ENCODE measurements around the gene SLC25A5.
A peak's percentile ranks its signal among the peaks of the same experiment; 100 is the strongest.
"Not testable (repeated sequence)": the region's sequence is repeated elsewhere in the genome, so short reads cannot be mapped to it uniquely, and the experiment has no call there.

SLC25A5 gene

DNA sequence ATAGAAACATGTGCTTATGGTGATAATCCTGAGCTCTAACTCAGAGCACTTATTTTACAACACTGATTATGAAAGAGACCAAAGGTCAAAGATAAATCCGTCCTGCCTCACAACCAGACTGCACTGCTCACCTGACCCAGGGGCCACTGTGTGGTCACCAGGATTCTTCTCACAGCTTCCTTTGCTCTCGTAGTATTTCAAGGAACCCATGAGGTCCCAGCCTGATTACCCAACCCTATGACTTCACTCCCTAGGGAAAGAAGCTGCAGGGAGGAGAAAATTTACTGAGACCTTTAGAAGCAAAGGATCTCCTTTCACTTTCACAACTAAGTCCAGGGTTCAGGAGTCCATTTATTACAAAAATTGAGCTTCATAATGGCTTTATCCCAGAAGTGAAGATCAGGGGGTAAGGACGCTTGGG lies 9.6 kb downstream of the SLC25A5 start:
- no peak for DNase-seq (ENCODE audit: low read depth in 3 of 3)

GRCh38 chrX:119478504-119478903 lies 10.3 kb downstream of the SLC25A5 start:
- DNase-seq (ENCODE audit: low read depth in 3 of 3) = no peak

DNA sequence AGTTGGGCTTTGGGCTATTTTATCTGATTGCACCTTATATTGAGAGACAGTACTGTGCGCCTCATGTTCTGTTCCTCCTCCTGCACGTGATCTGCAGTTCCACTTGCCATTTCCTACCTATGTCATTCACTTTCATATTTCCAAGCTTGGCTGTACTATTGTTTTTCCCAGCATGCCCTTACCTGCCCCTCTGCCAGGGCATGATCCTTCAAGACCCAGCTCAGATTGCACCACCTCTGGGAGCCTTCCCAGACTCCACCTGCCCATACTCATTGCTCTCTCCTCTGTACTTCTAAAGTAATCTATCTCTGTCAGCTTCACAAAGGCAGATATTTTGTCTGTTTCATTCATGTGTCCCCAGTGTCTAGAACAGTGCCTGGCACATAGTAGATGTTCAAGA lies 11.6 kb downstream of the SLC25A5 start:
- DNase-seq (ENCODE audit: low read depth in 3 of 3) = no peak

- no peak for DNase-seq (ENCODE audit: low read depth in 3 of 3)
These were observed 13.1 kb downstream of the SLC25A5 start for GRCh38 chrX:119481323-119481801.

DNA sequence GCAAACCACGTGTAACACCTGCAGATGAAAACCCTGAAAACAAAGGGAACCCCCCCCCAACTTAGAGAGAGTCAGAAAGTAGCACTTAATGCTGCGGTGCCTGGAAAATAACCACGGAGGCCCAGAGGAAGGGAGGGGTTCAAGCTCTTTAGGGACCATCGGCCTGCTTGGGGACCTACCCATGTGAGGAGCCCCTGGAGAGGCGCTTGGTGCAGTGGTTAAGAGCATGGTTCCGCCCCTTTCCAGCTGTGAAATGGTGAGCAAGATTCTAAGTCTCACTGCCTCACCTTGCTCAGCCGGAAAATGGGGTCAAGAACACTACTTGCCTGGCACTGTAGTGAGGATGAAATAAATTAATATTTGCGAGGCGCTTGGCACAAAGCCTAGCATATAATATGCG lies 13.8 kb downstream of the SLC25A5 start:
- no peak for DNase-seq (ENCODE audit: low read depth in 3 of 3)

- peak; percentile 36 to 56 (median 47) for DNase-seq (ENCODE audit: low read depth in 3 of 3)
These were observed 14.5 kb downstream of the SLC25A5 start for GRCh38 chrX:119482481-119483480.

DNA sequence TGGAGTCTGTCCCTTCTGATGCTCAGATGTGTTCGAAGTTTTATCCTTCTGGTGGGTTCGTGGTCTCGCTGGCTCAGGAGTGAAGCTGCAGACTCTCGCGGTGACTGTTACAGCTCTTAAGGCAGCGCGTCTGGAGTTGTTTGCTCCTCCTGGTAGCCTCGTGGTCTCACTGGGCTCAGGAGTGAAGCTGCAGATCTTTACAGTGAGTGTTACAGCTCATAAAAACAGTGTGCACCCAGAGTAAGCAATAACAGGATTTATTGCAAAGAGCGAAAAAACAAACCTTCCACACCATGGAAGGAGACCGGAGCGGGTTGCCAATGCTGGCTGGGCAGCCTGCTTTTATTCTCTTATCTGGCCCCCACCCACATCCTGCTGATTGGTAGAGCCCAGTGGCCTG lies 18.5 kb downstream of the SLC25A5 start:
- no peak for DNase-seq (ENCODE audit: low read depth in 3 of 3)

DNA sequence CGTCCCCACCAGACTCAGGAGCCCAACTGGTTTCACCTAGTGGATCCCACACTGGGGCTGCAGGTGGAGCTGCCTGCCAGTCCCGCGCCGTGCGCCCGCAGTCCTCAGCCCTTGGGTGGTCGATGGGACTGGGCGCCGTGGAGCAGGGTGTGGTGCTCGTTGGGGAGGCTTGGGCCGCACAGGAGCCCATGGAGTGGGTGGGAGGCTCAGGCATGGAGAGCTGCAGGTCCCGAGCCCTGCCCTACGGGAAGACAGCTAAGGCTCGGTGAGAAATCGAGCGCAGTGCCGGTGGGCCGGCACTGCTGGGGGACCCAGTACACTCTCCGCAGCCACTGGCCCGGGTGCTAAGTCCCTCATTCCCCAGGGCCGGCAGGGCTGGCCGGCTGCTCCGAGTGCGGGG lies 19.5 kb downstream of the SLC25A5 start:
- not testable (repeated sequence) for DNase-seq (ENCODE audit: low read depth in 3 of 3)

DNA sequence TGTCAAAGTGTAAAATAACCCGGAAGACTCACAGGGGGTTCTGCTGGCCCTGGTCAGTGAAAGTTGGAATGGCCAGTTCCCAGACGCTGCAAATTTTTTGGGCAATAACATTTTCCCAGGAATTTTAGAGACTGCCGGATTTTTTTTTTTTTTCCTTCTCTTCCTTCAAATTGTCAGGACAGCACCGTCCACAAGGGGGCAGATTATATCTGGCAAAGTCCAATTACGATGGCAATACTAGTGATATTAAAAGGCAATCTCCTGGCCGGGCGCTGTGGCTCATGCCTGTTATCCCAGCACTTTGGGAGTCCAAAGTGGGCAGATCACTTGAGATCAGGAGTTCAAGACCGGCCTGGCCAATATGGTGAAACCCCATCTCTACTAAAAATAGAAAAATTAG lies 20.5 kb downstream of the SLC25A5 start:
- no peak for DNase-seq (ENCODE audit: low read depth in 3 of 3)

- DNase-seq (ENCODE audit: low read depth in 3 of 3) = no peak
These were observed 21.2 kb downstream of the SLC25A5 start for GRCh38 chrX:119489212-119490074.

DNA sequence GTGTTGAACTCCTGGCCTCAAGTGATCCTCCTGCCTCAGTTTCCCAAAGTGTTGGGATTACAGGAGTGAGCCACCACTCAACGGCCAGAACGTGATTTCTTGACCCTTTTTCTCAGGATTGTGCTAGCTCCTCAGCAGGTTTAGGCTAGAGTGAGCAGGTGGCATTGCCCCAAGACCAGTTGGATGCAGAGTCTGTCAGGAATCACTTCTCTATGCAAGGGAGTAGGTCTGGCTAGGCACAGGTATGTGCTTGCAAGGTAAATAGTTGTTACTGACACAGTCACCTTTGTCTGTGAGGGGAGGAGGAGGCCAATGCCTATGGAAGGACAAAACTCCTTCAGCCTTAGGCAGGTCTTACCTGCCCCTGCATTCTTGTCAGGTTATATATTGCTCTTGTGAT lies 24.2 kb downstream of the SLC25A5 start:
- DNase-seq (ENCODE audit: low read depth in 3 of 3) = no peak

DNA sequence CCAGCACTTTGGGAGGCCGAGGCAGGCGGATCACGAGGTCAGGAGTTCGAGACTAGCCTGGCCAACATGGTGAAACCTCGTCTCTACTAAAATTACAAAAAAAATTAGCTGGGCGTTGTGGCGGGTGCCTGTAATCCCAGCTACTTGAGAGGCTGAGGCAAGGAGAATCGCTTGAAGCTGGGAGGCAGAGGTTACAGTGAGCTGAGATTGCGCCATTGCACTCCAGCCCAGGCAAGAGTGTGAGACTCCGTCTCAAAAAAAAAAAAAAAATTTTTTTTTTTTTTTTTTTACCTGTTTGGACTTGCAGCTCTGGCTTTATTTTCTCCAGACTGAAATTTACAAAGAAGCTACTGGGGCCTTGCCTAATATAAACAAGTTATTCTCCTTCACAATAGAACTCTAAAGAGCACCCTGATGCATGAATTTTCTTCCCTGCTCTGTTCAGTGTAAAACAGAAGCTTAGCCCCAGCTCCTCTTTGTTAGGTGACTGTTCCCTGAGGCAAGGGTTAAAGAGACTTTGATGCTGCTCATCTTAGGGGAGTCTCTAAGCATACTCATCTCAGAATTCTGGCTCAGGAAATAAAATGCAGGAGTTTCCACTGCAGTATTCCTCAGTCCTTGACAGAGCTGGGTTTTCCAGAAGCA lies 25.7 kb downstream of the SLC25A5 start:
- DNase-seq (ENCODE audit: low read depth in 3 of 3) = not testable (repeated sequence)

DNA sequence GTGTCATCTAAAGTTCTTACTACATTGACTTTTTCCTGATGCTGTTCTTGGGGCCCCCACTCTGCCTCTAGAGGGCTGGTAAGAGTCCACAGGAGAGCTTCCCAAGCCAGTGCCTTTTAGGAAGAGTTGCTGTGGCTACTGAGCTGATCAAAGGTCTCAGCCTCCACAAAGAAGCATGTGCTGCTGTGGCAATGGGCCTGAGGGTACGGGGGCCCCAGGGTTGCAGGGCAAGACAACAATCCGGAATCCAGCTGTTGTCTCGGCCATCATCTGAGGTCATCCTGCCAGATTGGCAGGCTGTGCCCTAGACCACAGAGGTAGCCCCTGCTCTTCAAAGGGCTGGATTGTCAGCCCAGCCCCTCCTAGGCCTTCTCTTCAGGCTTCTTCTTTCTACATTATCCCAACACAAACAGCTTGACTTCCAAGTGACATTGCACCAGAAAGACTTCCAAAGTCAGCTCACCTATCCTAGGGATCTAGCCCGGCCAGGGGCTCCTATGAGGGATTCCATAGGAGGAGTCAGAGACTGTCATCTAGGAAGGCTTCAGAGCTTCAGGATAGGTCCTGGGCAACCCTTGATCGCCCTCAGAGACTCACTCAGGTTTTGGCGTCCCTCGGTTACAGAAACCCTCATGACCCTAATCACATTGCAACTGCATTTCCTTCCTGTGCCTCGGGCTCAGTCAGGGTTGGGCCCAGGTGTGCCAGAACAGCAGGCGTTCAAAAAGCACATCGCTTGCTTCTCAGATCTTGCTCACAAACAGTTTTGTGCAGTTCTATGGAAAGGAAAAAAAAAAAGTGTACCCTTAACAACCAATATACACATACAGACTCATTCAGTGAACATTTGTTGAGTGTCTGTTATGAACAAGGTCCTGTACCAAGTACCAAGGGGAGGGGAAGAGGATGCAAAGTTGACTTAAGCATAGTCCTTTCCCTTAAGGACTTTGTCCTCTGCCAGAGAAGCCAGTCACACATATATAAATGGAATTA lies 27.8 kb downstream of the SLC25A5 start:
- no peak for DNase-seq (ENCODE audit: low read depth in 3 of 3)

DNA sequence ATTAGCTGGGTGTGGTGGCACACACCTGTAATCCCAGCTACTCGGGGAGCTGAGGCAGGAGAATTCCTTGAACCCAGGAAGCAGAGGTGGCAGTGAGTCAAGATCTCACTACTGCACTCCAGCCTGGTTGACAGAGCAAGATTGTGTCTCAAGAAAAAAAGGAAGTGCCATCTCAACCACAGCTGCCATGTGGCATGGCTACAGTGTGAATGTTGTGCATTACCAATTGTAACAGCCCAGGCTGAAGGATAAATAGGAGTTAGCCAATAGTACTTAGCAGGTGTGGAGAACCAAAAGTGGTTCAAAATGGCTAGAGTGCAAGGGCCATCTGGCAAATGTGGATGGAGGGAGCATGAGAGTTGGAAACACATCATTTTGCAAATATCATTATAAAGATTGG lies 28.9 kb downstream of the SLC25A5 start:
- no peak for DNase-seq (ENCODE audit: low read depth in 3 of 3)

DNA sequence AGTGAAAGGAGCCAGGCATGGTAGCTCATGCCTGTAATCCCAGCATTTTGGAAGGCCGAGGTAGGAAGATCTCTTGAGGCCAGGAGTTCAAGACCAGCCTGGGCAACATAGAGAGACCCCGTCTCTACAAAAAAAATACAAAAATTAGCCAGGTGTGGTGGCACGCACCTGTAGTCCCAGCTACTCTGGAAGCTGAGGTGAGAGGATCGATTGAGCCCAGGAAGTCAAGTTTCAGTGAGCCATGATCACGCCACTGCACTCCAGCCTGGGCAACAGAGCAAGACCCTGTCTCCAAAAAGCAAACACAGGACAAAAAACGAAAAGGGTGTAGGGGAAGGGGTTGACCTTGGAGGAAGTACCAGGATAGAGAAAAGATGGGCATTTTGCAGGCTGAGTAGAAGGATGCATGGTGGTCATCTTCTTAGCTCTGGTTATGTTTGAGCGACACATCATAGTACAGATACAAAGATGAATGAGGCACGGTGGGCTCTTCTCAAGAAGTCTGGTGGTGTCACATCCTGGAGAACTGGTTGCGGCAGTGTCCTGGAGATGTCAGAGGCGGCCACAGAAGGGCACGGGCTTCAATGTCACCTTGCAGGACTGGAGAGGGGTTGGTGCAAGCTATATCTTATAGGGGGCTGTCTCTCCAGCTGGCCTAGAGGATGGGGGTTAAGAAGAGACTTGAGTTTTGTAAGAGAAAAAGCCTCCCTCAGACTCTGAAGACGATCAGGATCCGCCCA lies 32.0 kb downstream of the SLC25A5 start:
- DNase-seq (ENCODE audit: low read depth in 3 of 3) = no peak

DNA sequence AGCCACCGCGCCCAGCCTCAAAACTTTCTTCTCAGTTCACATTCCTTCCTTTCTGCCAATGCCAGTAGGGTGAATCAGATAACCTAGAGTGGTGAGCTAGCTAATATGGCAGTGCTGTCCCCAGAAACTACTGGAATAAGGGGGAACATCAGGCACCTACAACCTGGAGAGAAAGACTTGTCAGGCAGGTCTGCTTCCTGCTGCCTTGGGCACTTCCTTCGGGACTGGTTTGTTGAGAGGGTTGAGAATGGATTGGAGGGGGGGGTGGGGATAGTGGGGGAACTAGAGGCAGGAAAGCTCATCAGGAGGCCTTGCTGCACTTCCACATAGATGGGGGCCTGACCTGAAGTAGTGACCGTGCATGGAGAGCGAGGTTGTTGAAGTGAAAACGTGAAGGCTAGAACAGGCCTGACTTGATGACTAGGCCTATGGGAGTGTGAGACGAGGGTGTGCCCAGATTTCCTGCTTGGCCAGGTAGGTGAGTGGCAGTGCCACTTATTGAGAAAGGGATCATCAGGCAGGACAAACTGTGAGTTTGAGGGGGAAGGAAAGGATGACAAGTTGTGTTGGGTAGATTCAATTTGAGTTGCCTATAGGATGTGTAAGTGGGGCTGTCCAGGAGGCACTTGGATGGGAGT lies 33.4 kb downstream of the SLC25A5 start:
- no peak for DNase-seq (ENCODE audit: low read depth in 3 of 3)

DNA sequence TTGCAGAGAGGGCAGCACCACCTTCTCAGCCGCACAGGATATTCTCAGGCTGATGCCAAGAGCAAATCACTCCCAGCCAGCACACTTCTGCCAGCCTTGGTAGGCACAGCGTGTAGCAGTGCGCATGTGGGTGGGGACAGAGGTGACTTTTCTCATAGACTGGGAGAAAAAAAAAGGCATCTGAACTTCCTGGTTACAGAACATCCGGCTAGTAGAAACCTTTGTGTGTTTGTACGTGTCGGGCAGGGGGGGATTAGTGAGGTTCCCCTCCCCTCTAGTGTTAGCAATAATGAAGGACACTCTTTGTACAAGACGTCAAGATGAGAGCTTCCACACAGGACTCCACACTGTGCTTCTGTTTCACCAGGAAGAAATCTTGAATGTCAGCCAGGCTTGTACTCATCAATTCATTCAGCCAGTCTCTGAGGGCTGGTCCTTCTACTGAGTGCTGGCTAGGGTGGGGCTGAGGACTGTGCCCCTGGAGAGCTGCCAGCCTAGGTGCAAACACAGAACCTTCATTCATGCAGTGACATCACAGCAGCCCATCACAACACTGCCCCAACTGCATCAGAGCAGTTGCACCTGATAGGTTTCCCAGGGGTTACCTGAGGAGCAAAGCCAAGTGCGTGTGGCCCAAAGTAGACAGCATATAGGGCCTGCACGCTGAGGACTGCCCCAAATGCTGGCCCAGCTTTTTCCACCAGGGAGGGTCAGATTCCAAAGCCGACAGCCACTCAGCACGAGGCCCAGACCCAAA lies 34.7 kb downstream of the SLC25A5 start:
- no peak for DNase-seq (ENCODE audit: low read depth in 3 of 3)

GRCh38 chrX:119503484-119503861 lies 35.2 kb downstream of the SLC25A5 start:
- no peak for DNase-seq (ENCODE audit: low read depth in 3 of 3)

DNA sequence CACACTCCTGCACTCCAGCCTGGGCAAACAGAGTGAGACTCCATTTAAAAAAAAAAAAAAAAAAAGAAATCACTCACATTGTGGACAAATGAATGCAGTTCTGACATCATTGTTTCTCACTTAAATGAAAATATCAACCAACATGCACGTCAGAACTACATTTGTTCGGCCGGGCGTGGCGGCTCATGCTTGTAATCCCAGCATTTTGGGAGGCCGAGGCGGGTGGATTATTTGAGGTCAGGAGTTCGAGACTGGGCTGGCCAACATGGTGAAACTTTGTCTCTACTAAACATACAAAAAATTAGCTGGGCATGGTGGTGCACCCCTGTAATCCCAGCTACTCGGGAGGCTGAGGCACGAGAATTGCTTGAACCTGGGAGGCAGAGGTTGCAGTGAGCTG lies 36.9 kb downstream of the SLC25A5 start:
- DNase-seq (ENCODE audit: low read depth in 3 of 3) = not testable (repeated sequence)

All from stimulated activated CD4-positive, alpha-beta T cell treated with anti-CD3 and anti-CD28 coated beads, TNF-alpha, amount 100 ng/mL, for 48 hours (primary cell).